GM12878 (cell line): ENCODE data around the gene UGT1A6. TPM values are rescaled to one million over a fixed set of nuclear protein-coding genes. Genes with fewer than 3 reads are reported as not detected.
"Not testable (repeated sequence)": the region's sequence is repeated elsewhere in the genome, so short reads cannot be mapped to it uniquely, and the experiment has no call there.

Experiments used
- ATAC-seq: fragments of 200-7000 bp; cut with Tn5 transposase; 3 replicates; pipeline ENCODE4 v1.9.1; 2020; ENCODE audit warnings: mild to moderate bottlenecking, moderate library complexity
- BruUV-seq: library from RNA; stranded (reverse); fragments of 400-500 nt; replicated peaks from 2 replicates; lab custom pipeline; 2021; lab: Mats Ljungman, UMichigan
- CTCF ChIA-PET: fragments of 300-600 bp; sonication (Branson Sonifier 250); formaldehyde crosslinking; extraction: SDS; loops from one replicate; lab custom pipeline; 2021; ENCODE audit warnings: inconsistent platforms; lab: Yijun Ruan, JAX
- POLR2A ChIA-PET: fragments of 350-600 bp; formaldehyde crosslinking; extraction: SDS; loops from one replicate; lab custom pipeline; 2021; ENCODE audit warnings: inconsistent platforms; lab: Charles Lee
- RAD21 ChIA-PET: fragments of 300-600 bp; sonication (Branson Sonifier 250); formaldehyde crosslinking; loops from one replicate; lab custom pipeline; 2023; ENCODE audit warnings: antibody characterized with exemption; ENCODE audit not compliant: unreplicated experiment; lab: Charles Lee
- SMC1A ChIA-PET: fragments of 300-600 bp; sonication (Branson Sonifier 250); formaldehyde crosslinking; loops from one replicate; lab custom pipeline; 2023; ENCODE audit not compliant: unreplicated experiment, uncharacterized antibody; lab: Charles Lee
- DNase-seq: peaks from one replicate; pipeline ENCODE4 v3.0.0-alpha.2; 2011; ENCODE audit warnings: low read depth, low spot score
- FAIRE-seq: peaks from 3 replicates; lab custom pipeline; 2011; peaks lifted over from hg19 to GRCh38; lab: Jason Lieb, UNC
- H2AFZ ChIP-seq: 2 replicates; pipeline ENCODE4 v1.6.0; 2011; ENCODE audit warnings: low read depth, low read length, control low read depth; ENCODE audit not compliant: control insufficient read depth
- H3K27ac ChIP-seq: 2 replicates; pipeline ENCODE4 v1.5.1; 2011; ENCODE audit warnings: control low read depth; ENCODE audit not compliant: control insufficient read depth, insufficient read depth
- H3K27me3 ChIP-seq, 2 experiments: replicated peaks in 1 of 2; 2 replicates each; pipeline versions ENCODE4 v1.6.0 to v1.6.1; 2011; ENCODE audit warnings: low read length in 1 of 2; ENCODE audit not compliant: control insufficient read depth in 2 of 2, insufficient read depth in 2 of 2
- H3K36me3 ChIP-seq, 2 experiments: 2 replicates each; pipeline ENCODE4 v1.5.1; 2011; ENCODE audit warnings: low read length in 1 of 2; ENCODE audit not compliant: control insufficient read depth in 2 of 2, insufficient read depth in 2 of 2
- H3K4me1 ChIP-seq: 2 replicates; pipeline ENCODE4 v1.6.1; 2011; ENCODE audit warnings: mild to moderate bottlenecking, low read length, moderate library complexity, mixed read lengths; ENCODE audit not compliant: control insufficient read depth, insufficient read depth
- H3K4me2 ChIP-seq: 2 replicates; pipeline ENCODE4 v1.6.0; 2011; ENCODE audit warnings: control low read depth; ENCODE audit not compliant: control insufficient read depth, insufficient read depth
- H3K4me3 ChIP-seq: fragments of 200-600 bp; sonication (generic); 2 replicates; pipeline ENCODE4 v1.5.1; 2016
- H3K79me2 ChIP-seq: 2 replicates; pipeline ENCODE4 v1.6.0; 2011; ENCODE audit warnings: low read length; ENCODE audit not compliant: control insufficient read depth, insufficient read depth
- H3K9ac ChIP-seq: 2 replicates; pipeline ENCODE4 v1.8.0; 2011; ENCODE audit warnings: low read length, control low read depth, mixed read lengths; ENCODE audit not compliant: control insufficient read depth, insufficient read depth
- H3K9me3 ChIP-seq: replicated peaks from 3 replicates; pipeline ENCODE4 v1.5.1; 2011; ENCODE audit warnings: mild to moderate bottlenecking, low read length; ENCODE audit not compliant: control insufficient read depth, insufficient read depth
- H4K20me1 ChIP-seq: 2 replicates; pipeline ENCODE4 v1.6.0; 2011; ENCODE audit not compliant: control insufficient read depth, insufficient read depth
- WGBS: methylation state at CpG from one replicate; pipeline ENCODE4 v1.1.6; 2016; ENCODE audit warnings: low lambda C conversion rate; ENCODE audit not compliant: insufficient replicate concordance, insufficient coverage; ENCODE audit errors: missing lambda C conversion rate; 5-methylcytosine and 5-hydroxymethylcytosine counted together
- in situ Hi-C: fragments of 300-500 bp; cut with MboI; formaldehyde crosslinking; loops from 9 replicates; pipeline ENCODE4 v1.14.3; 2018; ENCODE audit warnings: mixed read lengths
- intact Hi-C: fragments of 100-400 bp; cut with micrococcal nuclease; formaldehyde crosslinking; loops from one replicate; pipeline ENCODE4 v1.14.2; 2022; ENCODE audit not compliant: unreplicated experiment
- polyA plus RNA-seq, 11 experiments: library from polyadenylated mRNA; depleted of rRNA in 4 of 11; unstranded in 6 of 11; stranded (reverse) in 5 of 11; fragments of >200 nt; fragmentation: Nextera tagmentation in 4 of 11; fragmentation: Illumina TruSeq in 1 of 11; extraction: Ambion mirVana in 4 of 11; extraction: Trizol in 1 of 11; gene quantifications; 1 replicate in 1 of 11; 2 replicates in 10 of 11; pipeline versions ENCODE4 v1.2.1 to v1.2.3, GENCODE V29; 2011 to 2016; ENCODE audit warnings: inconsistent platforms in 2 of 11, missing spikeins in 2 of 11, low read depth in 1 of 11
- total RNA-seq, 4 experiments: library from RNA; depleted of rRNA in 3 of 4; stranded (reverse); fragments of >200 nt in 3 of 4; fragmentation: Illumina TruSeq in 1 of 4; extraction: Trizol in 1 of 4; gene quantifications; 2 replicates each; pipeline versions ENCODE4 v1.2.1 to v1.2.3, GENCODE V29; 2013 to 2021

Gene UGT1A6
- total and polyA plus RNA-seq, 10 of the 15 experiments (the other 5 are each of a cell fraction or from before 2014, with no cell fraction given) = not detected

DNA sequence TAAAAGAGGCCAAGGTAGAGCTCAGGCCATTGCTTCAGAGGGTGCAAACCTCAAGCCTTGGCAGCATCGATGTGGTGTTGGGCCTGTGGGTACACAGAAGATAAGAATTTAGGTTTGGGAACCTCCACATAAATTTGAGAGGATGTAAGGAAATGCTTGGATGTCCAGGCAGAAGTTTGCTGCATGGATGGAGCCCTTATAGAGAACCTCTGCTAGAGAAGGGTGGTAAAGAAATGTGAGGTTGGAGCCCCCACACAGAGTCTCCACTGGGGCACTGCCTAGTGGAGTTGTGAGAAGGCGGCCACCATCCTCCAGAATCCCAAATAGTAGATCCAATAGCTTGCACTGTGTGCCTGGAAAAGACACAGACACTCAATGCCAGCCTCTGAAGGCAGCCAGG, 58.0 kb downstream of the UGT1A6 start:
- H3K9ac ChIP-seq, H3K27me3 ChIP-seq, H3K9me3 ChIP-seq, SMC1A ChIA-PET, H3K4me3 ChIP-seq, POLR2A ChIA-PET, CTCF ChIA-PET, DNase-seq, BruUV-seq, FAIRE-seq, H3K36me3 ChIP-seq, H3K4me2 ChIP-seq, intact Hi-C loops, H3K27ac ChIP-seq, ATAC-seq, H2AFZ ChIP-seq, H4K20me1 ChIP-seq, H3K79me2 ChIP-seq, in situ Hi-C loops, H3K4me1 ChIP-seq, RAD21 ChIA-PET: not testable (repeated sequence)
- WGBS = 0% methylated on average over 2 of the region's 2 CpGs

DNA sequence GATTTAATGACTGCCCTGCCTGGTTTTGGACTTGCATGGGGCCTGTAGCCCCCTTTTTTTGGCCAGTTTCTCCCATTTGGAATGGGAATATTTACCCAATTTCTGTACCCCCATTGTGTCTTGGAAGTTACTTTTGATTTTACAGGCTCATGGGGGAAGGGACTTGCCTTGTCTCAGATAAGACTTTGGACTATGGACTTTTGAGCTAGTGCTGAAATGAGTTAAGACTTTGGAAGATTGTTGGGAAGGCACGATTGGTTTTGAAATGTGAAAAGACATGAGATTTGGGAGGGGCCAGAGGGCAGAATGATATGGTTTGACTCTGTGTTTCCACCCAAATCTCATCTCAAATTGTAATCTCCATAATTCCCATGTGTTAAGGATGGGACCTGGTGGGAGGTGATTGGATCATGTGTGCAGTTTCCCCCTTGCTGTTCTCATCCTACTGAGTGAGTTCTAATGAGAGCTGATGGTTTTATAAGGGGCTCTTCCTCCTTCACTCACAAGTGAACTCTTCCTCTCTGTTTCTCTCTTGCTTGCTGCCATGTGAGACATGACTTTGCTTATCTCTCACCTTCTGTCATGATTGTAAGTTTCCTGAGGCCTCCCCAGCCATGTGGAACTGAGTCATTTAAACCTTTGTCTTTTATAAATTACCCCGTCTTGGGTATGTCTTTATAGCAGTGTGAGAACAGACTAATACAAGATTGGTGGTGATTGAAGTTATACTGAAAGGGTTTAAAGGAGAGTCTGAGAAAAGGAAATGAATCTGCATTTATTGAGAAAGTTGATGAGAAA, 58.7 kb downstream of the UGT1A6 start:
- not testable (repeated sequence) for DNase-seq, FAIRE-seq

More for the DNA sequence above, 58.7 kb downstream of the UGT1A6 start:
- BruUV-seq, H3K4me2 ChIP-seq, H3K27me3 ChIP-seq, H3K27ac ChIP-seq, in situ Hi-C loops, H3K9ac ChIP-seq, intact Hi-C loops, H3K36me3 ChIP-seq, CTCF ChIA-PET, H3K9me3 ChIP-seq, H2AFZ ChIP-seq, RAD21 ChIA-PET, H3K4me1 ChIP-seq, POLR2A ChIA-PET, ATAC-seq, H3K4me3 ChIP-seq, H4K20me1 ChIP-seq, H3K79me2 ChIP-seq: not testable (repeated sequence)
- SMC1A ChIA-PET = interaction anchor here (0.6 kb wide), 1 partner anchor 127 kb away, joined by 3 read pairs; no protein-coding TSS in a partner anchor
- 0% methylated on average over 2 of the region's 2 CpGs for WGBS
